Measurements from ENCODE around the gene RNF25.

The RNF25 gene

GRCh38 chr2:218623366-218623705, 48.5 kb downstream of the RNF25 start:
- DNase-seq (ENCODE audit: low read depth in 2 of 2) = no peak

DNA sequence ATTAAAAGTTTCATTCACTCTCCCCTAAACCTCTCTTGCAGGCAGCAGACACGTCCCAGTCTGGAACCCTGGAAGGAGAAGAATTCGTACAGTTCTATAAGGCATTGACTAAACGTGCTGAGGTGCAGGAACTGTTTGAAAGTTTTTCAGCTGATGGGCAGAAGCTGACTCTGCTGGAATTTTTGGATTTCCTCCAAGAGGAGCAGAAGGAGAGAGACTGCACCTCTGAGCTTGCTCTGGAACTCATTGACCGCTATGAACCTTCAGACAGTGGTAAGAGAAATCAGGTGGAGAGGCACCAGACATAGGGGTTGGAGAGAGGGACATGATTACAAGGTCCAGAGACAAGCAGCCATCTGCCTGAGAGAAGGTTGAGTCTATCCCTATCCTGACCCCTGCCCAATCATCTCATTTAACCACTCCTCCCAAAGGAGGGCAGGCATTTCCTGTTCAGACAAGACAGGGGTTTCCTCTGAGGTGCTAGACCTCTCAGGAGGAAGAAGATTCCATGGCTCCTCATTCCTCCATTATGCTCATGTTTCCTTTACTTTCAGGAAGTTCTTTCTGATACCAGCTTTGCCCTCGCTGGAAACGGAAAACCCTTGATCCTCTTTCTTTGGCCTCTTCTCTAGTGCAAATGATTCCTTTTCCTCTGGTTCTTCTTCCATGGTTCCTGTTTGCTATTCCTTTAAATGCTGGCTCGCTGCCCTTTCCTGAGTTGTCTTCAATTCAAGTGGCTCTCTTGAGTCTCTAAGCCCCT, 49.0 kb downstream of the RNF25 start:
- no peak for DNase-seq (ENCODE audit: low read depth in 2 of 2)

GRCh38 chr2:218621007-218621406, 50.8 kb downstream of the RNF25 start:
- no peak for DNase-seq (ENCODE audit: low read depth in 2 of 2)

DNA sequence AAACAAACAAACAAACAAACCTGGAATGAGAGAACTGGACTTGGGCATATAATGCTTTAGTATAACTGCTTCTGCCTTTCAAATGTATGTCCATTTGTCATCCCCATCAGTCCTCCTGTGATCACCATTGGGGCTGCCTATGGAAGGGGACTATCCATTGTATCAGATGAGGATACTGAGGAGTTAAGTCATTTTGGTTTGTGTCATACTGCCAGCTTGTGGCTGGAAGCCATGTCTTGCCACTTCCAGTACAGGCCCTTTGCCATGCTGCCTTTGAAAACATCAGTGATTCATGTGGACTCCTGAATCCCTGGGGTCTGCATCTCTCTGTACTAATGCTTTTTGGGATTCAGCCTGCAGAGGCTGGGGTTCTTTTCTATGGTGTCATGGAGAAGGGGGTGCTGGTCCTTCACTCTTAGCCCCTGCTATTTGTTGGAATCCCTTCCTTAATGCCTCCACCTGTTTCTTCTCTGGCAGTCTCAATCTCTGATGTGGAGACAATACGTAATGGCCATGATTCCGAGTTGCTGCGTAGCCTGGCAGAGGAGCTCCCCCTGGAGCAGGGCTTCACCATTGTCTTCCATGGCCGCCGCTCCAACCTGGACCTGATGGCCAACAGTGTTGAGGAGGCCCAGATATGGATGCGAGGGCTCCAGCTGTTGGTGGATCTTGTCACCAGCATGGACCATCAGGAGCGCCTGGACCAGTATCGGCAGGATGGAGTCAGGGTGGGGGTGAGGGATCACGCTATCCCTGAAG, 53.5 kb downstream of the RNF25 start:
- no peak for DNase-seq (ENCODE audit: low read depth in 2 of 2)

DNA sequence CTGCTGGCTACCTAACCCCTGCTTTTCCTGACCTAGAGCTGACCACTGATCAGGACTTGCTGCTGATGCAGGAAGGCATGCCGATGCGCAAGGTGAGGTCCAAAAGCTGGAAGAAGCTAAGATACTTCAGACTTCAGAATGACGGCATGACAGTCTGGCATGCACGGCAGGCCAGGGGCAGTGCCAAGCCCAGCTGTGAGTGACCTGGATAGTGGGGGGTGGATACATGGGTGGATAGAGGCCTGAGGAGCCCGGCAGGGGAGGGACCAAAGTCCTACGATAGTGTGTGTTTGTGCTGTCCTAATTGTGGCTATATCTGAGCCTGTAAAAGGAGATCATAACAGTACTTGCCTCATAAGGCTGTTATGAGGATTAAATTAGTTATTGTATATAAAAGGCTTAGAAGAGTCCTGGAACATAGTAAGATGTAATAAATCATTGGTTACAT, 55.9 kb downstream of the RNF25 start:
- DNase-seq (ENCODE audit: low read depth in 2 of 2) = no peak

All from activated CD8-positive, alpha-beta memory T cell treated with anti-CD3 and anti-CD28 coated beads for 4 hours (primary cell).